GM12801 (cell line): ENCODE results near the gene COL6A1.

ENCODE experiments used
- CTCF ChIP-seq: IDR thresholded peaks from one replicate; pipeline ENCODE4 v1.5.1; 2011; ENCODE audit warnings: control low read depth; ENCODE audit not compliant: insufficient read length; ENCODE audit errors: extremely low read depth

Gene COL6A1

GRCh38 chr21:45981151-45982091 lies at the start of gene COL6A1:
TSS of gene COL6A1 (plus strand) at chr21:45981770. CDS start at chr21:45981851, 81 bp downstream.
- TF ChIP-seq CTCF = no peak

GRCh38 chr21:45932922-45933502 lies 48.6 kb upstream of the COL6A1 start:
- no peak for TF ChIP-seq CTCF

- TF ChIP-seq CTCF = no peak
Measured at GRCh38 chr21:45934085-45934484, 47.5 kb upstream of the COL6A1 start.

GRCh38 chr21:45934554-45934953 lies 47.0 kb upstream of the COL6A1 start:
- no peak for TF ChIP-seq CTCF

GRCh38 chr21:45935628-45936027 lies 45.9 kb upstream of the COL6A1 start:
- no peak for TF ChIP-seq CTCF

- TF ChIP-seq CTCF = no peak
Measured at GRCh38 chr21:45937721-45938452, 43.7 kb upstream of the COL6A1 start.

- TF ChIP-seq CTCF = no peak
Measured at GRCh38 chr21:45938453-45938755, 43.2 kb upstream of the COL6A1 start.
